ENCODE results near the gene TMEM126A.
"Not testable (repeated sequence)": the region's sequence is repeated elsewhere in the genome, so short reads cannot be mapped to it uniquely, and the experiment has no call there.

TMEM126A gene

DNA sequence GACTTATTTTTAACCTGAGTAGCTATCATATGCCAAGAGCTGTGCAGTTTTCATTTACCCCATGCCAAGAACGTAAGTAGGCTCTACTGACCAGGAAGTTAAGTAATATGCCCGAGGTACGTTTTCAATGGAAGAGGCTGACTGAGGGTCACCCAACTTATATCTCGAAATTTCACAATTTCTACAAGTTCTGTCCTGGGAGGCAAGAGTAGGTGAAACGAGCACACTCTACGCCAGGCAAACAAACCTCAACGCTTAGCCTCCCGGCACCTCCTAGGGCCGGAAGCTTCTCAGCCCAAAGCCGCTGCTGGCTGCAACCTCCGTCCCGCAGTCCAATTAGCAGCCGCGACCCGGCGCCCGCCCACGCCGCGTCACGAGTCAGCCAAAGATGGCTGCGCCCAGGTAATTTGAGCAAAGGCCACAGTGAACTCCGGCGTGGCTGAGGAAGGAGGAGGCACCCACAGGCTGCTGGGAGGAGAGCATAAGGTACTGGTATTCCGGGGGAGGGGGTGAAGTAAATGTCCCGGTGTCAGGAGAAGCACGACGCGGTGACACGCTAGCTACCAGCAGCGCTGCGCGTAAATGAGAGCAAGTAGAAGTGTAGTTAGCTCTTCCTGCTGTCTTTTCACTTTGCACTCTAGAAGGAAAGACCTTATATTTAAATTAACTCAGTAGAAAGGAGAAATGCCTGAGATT, at the start of gene TMEM126A:
TMEM126A (plus strand) TSS at position 364 of the 696 bp plus-strand sequence. CDS start 2,289 bp downstream, outside the sequence.
- DNase-seq (ENCODE audit: low spot score) = peak; percentile 88

DNA sequence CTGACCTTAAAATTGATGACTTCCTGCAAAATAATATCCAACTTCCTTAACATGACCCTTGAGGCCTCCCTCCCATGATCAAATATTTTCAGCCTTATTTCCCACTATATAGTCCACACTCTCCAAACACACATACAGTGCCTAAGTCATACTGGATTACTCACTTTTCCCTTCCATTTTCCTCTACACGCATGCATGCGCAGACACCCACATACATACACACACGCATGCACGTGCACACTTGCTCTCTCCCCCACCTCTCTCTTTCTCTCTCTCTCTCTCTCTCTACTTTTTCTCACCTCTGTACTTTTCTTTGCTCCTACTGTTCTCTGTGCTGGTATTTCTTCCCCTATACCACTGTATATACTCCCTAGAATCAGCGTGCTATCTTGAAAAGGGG, 48.7 kb upstream of the TMEM126A start:
- DNase-seq (ENCODE audit: low spot score) = no peak

DNA sequence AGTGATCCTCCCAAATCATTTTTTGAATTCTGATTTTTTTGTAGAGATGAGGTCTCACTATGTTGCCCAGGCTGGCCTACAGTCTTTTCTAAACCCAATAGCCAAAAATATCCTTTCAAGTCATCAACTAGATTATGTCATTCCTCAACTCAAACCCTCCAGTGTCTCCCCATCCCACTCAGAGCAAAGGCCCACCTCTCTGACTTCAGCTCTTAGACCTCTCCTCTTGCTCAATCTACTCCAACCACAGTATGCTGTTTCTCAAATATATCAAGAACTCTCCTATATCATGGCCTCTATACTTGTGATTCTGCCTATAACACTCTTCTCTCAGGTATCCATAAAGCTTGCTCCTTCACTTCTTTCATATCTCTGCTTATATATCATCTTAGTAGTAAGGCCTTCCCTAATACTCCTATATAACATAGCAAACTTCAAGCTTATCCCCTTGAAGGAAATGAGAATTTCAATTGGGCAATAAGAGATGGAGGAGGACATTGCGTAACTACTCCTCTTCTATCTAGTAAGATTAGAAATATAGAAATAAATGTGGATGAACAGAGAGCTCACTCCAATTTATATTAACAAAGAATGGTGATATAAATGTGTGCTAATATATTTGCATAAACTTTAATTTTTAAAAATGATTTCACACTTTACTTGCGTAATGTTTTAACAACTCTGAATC, 45.1 kb upstream of the TMEM126A start:
- no peak for DNase-seq (ENCODE audit: low spot score)

DNA sequence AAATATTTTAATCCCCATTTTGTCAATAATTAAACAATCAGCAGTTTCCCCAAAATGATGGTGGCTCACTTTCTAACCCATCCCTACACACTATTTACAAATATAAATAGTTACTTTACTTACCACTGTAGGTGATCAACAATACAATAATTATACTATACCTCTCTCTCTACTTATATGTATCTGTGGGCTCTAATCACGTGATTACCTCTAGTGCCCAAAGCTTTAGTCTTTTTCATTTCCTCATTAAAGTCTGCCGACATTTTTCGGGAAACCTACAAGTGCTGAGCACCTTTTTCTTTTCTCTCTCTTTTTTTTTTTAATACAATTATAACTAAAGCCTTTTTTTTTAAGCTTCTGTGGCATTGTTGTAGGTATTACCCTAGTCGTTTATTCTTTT, 44.5 kb upstream of the TMEM126A start:
- no peak for DNase-seq (ENCODE audit: low spot score)

DNA sequence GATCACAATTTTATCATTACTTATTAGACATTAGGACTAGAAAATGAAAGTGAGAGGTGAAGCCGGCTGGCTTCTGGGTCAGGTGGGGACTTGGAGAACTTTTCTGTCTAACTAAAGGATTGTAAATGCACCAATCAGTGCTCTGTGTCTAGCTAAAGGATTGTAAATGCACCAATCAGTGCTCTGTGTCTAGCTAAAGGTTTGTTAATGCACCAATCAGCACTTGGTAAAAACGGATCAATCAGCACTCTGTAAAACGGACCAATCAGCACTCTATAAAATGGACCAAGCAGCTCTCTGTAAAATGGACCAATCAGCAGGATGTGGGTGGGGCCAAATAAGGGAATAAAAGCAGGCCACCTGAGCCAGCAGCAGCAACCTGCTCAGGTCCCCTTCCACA, 41.5 kb upstream of the TMEM126A start:
- not testable (repeated sequence) for DNase-seq (ENCODE audit: low spot score)

DNA sequence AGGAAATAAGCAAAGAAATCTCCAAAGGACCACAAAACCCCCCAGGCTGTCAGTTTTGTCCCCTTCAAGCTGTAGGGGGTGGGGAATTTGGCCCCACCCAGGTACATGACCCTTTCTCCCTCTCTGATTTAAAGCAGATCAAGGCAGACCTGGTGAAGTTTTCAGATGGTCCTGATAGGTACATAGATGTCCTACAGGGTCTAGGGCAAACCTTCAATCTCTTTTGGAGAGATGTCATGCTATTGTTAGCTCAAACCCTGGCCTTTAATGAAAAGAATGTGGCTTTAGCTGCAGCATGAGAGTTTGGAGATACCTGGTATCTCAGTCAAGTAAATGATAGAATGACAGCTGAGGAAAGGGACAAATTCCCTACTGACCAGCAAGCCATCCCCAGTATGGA, 39.1 kb upstream of the TMEM126A start:
- not testable (repeated sequence) for DNase-seq (ENCODE audit: low spot score)

DNA sequence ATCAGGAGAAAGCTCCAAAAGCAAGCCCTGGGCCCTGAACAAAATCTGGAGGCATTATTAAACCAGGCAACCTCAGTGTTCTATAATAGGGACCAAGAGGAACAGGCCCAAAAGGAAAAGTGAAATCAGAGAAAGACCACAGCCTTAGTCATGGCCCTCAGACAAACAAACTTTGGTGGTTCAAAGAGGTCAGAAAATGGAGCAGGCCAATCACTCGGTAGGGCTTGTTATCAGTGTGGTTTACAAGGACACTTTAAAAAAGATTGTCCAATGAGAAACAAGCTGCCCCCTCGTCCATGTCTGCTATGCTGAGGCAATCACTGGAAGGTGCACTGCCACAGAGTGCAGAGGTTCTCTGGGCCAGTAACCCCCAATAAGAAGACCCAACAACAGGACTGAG, 38.5 kb upstream of the TMEM126A start:
- DNase-seq (ENCODE audit: low spot score) = not testable (repeated sequence)

DNA sequence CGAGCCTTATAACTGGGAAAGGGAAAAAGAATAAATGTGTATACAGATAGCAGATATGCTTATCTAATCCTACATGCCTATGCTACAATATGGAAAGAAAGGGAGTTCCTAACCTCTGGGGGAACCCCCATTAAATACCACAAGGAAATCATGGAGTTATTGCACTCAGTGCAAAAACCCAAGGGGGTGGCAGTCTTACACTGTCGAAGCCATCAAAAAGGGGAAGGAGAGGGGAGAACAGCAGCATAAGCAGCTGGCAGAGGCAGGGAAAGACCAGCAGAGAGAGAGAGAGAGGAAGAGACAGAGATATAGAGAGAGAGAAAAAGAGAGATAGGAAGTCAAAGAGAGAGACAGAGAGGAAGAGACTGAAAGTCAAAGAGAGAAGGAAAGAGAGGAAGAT, 36.1 kb upstream of the TMEM126A start:
- DNase-seq (ENCODE audit: low spot score) = not testable (repeated sequence)

DNA sequence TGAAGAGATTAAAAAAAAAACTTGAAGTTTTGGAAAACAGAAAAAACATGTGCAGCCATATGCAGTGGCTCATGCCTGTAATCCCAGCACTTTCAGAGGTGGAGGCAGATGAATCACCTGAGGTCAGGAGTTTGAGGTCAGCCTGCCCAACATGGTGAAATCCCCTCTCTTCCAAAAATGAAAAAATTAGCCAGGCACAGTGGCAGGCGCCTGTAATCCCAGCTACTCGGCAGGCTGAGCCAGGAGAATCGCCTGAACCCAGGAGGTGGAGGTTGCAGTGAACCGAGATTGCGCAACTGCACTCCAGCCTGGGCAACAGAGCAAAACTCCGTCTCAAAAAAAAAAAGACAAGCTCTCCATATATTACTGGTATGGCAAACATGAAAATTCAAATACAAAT, 28.3 kb upstream of the TMEM126A start:
- no peak for DNase-seq (ENCODE audit: low spot score)

DNA sequence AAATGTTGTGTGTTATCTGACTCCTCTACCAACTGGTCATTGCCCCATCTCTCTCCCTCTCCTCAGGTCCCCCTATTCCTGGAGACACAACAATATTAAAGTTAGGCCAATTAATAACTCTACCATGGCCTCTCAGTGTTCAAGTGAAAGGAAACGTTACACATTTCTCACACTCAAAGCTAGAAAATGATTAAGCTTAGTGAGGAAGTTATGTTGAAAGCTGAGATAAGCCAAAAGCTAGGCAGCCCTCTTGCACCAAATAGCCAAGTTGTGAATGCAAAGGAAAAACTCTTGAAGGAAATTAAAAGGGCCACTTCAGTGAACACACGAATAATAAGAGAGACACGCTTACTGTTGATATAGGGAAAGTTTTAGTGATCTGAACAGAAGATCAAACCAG, 27.5 kb upstream of the TMEM126A start:
- no peak for DNase-seq (ENCODE audit: low spot score)

DNA sequence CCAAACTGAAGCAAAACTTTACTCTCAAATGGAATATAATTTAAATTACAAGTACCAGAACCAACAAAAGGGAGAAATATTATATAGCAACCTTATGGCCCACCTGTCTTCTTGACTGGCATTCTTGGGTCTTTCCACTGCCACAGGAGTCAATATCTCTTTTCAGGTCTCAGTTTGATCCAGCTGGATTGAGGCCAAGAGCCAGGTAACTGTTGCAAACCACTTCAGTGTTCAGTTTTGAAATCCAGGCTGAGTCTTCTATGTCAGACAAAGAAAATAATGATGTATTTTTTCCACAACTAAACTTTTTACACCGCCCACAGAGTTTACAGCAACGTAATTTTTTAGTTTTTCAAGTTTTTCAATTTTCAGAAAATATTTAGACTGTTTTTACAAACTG, 21.3 kb upstream of the TMEM126A start:
- DNase-seq (ENCODE audit: low spot score) = no peak

DNA sequence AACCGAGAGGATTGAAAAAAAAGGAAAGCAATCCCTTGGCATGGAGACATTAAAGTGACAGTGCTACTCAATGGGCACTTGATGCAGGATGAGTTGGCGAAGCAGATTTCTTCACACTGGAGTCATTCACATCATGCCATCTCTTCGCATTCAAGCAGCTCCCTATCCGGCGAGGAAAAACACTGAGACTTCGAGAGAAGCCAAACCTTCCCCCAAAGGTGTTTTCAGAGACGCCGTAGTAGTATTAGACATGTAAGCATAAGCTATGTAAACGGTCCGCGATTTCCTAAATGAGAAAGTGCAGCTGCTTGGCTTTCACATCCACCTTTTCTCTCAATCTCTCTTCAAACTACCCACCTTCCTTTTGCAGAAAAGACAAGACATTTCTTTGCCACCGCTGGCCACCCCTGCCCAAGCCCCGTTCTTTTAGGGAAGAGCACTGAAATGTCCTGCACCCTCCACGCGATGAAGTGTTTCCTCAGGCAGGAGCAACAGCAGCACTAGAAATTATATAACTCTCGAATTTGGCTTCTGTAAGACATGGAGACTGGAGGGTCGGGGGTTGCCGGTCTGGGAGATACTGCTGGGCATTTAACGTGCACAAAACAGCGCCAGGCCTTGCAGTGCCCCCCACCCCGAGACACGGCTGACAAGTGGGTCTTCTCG, 20.3 kb upstream of the TMEM126A start, which contains the start of gene DLG2:
DLG2 (minus strand) TSS at position 13 of the 666 bp plus-strand sequence.
- DNase-seq (ENCODE audit: low spot score) = peak; percentile 0

DNA sequence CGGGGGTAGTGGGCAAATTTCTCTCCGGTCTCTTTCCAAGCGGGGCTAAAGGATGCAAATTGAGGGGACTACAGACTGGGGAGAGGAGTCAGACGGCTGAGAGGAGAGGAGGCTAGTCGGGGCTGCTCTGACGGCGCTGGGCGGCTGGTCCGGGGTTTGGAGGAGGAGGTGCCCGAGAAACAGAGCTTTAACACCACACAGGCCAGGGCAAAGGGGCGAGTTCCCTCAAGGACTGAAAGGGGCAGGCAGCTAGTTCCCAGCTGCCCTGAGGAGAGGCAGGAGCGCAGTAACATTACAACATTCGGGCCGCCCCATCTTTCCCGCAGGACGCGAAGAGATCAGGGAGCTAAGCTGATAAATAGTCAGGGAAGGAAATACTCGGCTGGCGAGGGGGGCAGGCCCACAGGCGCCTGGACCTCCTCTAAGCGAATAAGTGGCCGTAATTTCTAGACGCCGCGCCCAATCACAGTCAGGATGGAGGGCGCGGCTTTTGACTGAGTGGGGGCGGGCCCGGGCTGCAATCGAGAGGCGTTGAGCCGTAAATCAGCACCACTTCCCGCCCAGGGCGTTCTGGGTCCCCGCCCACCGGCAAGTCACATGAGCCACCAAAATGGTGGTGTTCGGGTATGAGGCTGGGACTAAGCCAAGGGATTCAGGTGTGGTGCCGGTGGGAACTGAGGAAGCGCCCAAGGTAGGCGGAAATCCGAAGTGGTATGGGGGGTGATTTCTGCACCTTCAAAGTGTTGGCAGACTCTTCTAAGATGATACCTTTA, 19.6 kb upstream of the TMEM126A start, which contains the start of gene TMEM126B:
TMEM126B (plus strand) TSS at position 596 of the 773 bp plus-strand sequence; CDS start at position 611, 15 bp downstream.
- peak; percentile 93 for DNase-seq (ENCODE audit: low spot score)

DNA sequence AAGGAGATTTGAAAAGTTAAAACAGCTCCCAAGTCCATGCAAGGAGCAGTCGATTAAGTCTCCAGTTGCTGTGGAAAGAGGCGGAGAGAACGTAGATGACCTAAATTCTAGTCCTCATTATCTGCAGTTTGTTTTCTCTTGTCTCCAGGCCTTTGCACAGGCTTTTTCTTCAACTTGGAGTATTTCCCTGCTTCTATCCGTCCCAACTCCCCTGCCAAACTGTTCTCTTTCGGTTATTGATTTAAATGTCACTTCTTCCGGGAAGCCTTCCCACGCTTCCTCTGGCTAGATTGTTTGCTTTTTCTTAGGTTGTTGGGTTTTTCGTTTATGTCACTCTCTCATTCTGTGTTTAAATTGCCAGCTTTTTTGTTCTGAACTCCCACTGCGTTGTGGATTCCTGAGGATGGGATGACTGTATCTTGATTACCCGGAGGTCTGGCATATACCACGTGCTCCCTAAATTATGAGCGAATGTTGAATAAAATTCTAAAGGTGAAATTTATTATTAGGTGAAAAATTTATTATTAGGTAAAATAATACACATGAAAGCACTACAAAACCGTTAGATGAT, 18.9 kb upstream of the TMEM126A start:
- peak; percentile 2 for DNase-seq (ENCODE audit: low spot score)

DNA sequence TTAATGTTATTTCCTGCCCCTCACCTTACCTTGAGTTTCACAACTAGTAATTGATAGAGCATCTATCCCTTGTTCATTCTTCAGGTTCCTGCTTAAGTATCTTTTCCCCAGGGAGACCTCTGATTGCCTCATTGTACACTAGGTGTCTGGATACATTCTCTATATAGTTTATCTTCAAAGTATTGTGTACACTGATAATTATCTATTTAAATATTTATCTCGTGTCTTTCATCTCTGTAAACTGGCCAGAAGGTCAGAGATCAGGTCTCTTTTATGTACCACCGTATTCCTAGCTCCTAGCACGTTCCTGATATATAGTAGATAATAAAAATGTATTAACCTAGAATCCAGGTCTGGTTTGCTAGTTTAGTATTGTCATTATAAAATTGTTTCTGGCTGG, 13.0 kb upstream of the TMEM126A start:
- DNase-seq (ENCODE audit: low spot score) = no peak

DNA sequence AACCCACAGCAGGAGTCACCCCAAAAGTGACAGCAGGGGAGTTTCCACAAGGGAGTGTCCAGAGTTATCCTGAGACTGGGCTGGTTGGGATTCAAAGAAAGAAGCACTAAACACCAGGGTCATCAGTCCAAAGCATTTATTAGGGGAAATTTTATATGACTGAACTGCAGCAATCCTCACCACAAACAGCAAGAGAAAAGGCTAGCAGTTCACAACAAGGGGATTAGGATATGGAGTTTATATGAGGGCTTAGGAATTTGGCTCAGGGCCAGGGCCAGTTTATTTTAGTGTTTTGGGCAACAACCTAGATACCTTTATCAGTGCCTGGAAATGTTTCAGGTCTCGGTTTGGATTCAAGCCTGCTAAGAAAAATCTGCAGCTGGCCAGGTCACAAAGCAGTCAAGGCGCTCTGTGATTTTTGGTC, 4.6 kb upstream of the TMEM126A start:
- DNase-seq (ENCODE audit: low spot score) = no peak

DNA sequence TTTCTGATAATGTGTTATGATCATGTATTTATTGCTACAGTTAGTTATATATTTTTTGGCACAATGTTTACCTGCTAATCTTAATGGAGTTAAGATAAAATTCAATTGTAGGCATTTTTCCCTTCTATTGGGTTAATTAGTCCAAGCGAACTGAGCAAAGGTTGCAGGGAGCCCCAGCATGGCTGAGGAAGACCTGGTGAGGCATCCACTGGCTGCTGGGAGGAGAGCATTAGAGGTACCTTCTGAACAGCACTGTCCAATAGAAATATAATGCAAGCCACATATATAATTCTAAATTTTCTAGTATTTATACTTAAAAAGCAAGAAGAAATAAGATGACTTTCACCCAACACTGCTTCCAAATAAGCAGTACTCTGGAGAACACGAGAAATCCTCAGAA, 689 bp upstream of the TMEM126A start:
- no peak for DNase-seq (ENCODE audit: low spot score)

DNA sequence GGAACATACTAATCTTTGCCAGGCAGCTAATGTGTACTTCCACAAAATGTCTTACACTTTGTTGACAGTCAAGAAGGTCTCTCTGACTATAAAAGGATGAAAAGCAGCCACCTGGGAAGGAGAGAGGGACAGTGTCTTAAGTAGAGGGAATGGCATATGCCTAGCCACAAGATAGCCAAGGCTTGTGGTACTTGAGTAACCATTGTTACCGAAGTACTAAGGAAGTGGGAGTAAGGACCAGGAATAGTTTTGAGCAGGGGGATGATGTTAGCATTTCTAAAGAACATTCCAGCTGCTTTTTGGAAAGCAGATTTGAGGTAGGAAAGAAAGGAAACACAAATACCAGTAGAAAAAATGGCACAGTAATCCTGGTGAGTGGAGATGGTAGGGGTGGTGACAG, 3.4 kb downstream of the TMEM126A start:
- DNase-seq (ENCODE audit: low spot score) = no peak

DNA sequence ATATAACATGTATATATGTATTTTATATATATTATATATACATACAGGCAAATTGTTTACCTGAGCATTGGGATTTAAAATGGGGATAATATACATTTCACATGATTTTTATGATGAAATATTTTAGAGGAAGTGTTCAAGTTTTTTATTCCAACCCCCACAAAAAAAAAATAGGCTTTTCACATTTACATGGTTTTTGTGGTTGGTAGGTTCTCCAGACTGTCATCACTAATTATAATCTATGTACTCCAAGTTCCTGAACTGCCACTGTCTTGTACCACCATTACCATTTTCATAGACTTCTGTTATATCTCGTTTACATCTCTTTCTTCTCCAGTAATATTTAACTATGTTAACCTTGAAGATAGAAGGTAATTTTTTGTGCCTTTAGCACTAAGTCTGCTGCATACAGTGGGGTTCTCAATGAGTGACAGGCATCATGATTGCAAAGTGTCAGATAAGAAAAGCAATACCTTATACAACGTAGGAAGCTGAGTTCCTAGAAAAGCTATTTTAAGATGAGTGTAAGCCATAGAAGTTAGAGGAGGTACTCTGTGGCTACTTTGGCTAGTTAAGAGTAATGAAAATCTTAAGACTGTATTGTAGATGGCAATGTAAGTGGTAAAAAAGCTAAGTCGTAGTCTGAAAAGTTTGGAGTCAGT, 5.2 kb downstream of the TMEM126A start:
- no peak for DNase-seq (ENCODE audit: low spot score)

DNA sequence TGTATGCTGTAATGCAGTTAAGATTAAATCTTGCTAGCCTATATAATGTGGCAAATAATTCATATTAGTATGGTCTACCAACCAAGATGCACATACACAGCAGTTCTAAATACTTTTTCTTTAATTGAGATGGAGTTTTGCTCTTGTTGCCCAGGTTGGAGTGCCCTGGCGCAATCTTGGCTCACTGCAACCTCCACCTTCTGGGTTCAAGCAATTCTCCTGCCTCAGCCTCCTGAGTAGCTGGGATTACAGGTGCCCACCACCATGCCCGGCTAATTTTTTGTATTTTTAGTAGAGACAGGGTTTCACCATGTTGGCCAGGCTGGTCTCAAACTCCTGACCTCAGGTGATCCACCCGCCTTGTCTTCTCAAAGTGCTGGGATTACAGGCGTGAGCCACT, 6.6 kb downstream of the TMEM126A start:
- not testable (repeated sequence) for DNase-seq (ENCODE audit: low spot score)

DNA sequence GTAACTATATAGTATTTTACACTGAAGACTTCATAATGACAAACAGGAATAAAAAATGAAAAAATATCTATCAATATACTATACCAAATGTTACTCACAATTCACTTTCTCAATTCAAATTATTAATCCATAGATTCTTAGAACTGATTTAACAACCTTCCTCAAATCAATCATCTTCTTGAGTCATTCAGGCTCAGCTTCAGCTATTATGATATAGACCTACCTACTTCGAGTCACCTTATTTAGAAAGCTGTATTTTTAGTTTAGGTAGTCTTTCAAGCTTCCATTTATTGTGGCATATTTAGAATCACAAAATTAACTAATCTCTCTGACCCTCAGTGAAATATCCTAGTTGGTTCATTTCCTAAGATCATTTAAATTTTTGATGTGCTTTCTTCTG, 9.0 kb downstream of the TMEM126A start:
- no peak for DNase-seq (ENCODE audit: low spot score)

Data from CD4-positive, alpha-beta T cell treated with Interleukin-15 for 4 hours (primary cell).